ENCODE data around the gene SBK3. TPM values are rescaled to one million over a fixed set of nuclear protein-coding genes. Genes with fewer than 3 reads are reported as not detected.
A peak's percentile ranks its signal among the peaks of the same experiment; 100 is the strongest.

SBK3 gene
- total RNA-seq, 1 experiment from 2014 or later: 0.87 TPM

DNA sequence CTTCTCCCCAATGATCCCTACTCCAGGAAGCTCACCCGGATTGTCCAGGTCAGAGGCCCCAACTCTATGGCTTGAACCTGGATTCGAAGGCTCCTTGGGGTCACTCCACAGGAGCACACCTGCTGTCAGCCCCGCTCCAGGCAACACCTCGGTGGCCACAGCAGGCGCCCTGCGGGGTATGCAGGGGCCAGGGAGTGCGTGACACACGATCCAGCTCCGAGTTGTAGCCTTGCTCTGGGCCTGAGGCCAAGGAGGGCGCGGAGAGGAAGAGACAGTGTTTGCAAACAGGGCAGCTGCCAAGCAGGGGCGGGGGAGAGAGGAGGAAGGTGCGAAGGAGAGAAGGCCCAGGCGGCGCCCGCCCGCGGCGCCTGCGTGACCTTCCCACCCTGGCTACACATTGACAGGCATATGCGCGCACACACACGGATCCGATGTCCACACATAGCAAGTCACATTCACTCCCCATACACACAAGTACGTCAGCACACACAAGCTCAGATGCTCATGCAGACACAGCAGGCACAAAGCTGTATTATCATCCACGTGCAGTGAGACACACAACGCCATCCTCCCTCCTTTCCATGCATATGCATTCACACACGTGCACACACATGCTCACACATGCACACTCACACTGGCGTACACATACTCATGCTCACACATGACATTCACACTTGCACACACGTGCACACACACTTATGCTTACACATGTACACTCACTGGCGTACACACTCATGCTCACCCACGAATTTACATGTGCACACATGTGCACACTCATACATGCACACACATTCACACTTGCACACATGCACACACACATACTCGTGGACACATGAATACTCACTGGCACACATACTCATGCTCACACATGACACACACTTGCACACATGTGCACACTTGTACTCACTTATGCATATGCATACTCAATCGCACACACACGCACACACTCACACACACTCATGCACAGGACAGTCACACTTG, 18.8 kb downstream of the SBK3 start:
- DNase-seq: peak; percentile 95 to 97
- Histone ChIP-seq H3K9me3 (replicated peaks) (no peaks in the 10 kb centered on the region), H3K4me3 (no peak overlapping the region; the same call in 1 of the 2 replicates), H3K27ac (peak overlapping the region; percentile 63), H3K27me3 (no peaks in the 10 kb centered on the region), H3K4me1 (peaks cover 33% of the 10 kb centered on the region), H3K36me3 (no peaks in the 10 kb centered on the region)

DNA sequence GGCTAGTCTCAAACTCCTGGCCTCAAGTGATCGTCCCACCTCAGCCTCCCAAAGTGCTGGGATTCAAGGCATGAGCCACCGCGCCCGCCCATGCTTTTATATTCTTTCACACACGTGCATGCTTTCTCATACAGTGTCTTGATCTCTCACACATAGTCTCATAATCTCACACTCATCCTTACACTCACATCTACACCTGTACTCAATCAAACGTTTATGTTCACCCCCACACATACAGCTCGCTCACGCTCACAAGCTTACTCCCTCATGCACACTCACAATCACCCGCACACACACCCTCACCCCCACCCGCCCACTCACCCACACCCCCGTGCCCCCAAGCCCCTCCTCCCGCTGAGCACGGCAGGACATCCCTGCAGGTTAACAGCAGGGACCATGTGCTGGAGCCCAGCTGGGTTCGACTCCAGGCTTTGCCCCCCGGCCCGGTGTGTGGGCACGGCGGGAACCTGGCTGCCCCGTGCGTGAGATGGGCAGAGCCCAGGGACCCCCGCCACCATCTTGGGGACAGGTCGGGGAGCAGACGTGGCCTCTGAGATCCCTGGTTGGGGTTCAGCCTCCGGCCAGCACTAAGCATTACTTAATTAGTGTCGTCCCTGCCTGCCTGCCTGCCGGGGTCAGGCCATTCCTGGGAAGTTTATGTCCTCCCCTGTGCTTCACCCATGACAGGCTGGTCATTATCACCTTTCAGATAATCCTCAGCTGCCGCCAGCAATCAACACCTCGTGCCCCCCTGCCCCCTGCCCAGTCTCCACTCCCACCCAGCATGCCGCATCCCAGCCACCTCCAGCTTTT, 19.8 kb downstream of the SBK3 start:
- Histone ChIP-seq H3K36me3 (no peaks in the 10 kb centered on the region), H3K27ac (peak overlapping the region; percentile 63), H3K4me3 (peak overlapping the region; percentile 27), H3K27me3 (no peaks in the 10 kb centered on the region), H3K9me3 (replicated peaks) (no peaks in the 10 kb centered on the region), H3K4me1 (peaks cover 37% of the 10 kb centered on the region)
- DNase-seq: peak; percentile 77 to 80

GRCh38 chr19:55520691-55521292, 24.6 kb downstream of the SBK3 start:
- Histone ChIP-seq H3K4me3 (no peak overlapping the region), H3K27me3 (no peaks in the 10 kb centered on the region), H3K9me3 (replicated peaks) (no peaks in the 10 kb centered on the region), H3K36me3 (no peaks in the 10 kb centered on the region), H3K4me1 (peaks cover 14% of the 10 kb centered on the region), H3K27ac (no peak overlapping the region)
- DNase-seq: no peak

DNA sequence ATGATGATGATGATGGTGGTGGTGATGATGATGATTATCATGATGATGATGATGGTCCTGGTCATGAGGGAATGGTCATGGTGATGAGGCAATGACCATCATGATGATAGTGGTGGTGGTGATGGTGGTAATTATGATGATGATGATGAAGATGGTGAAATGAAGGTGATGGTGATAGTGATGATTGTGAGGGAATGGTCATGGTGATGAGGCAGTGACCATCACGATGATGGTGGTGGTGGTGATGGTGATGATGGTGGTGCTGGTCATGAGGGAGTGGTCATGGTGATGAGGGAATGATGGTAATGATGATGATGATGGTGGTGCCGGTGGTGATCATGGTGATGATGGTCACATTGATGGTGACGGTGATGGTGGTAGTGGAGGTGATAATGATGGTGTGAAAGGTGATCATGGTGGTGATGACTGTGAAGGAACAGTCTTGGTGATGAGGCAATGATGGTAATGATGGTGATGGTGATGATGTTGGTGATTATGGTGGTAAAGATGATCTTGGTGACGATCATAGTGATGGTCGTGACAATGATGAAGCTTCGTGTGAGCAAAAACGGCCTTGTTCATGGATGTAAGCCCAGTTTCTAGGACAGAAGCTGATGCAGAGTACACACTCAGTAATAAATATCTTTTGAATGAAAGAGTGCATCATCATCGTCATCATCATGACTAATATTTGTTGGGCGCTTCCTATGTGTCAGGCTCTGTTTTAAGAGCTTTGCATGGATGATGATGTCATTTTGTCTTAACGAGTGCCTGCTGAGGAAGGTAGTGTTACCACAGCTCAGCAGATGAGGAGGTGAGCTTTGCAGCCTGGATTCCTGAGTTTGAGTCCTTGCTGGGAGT, 25.7 kb downstream of the SBK3 start:
- H3K9me3 ChIP-seq (replicated peaks): no peaks in the 10 kb centered on the region
- H3K27me3 ChIP-seq: no peaks in the 10 kb centered on the region
- no peak for DNase-seq
- no peak overlapping the region for H3K4me3 ChIP-seq
- no peak overlapping the region for H3K27ac ChIP-seq
- H3K36me3 ChIP-seq: no peaks in the 10 kb centered on the region
- H3K4me1 ChIP-seq: peaks cover 11% of the 10 kb centered on the region

GRCh38 chr19:55516878-55517620, 28.3 kb downstream of the SBK3 start:
- H3K36me3 ChIP-seq: no peaks in the 10 kb centered on the region
- H3K27me3 ChIP-seq: no peaks in the 10 kb centered on the region
- H3K9me3 ChIP-seq (replicated peaks): no peaks in the 10 kb centered on the region
- H3K27ac ChIP-seq: no peak overlapping the region
- no peak overlapping the region for H3K4me3 ChIP-seq
- peak; percentile 94 for DNase-seq
- H3K4me1 ChIP-seq: peaks cover 15% of the 10 kb centered on the region

DNA sequence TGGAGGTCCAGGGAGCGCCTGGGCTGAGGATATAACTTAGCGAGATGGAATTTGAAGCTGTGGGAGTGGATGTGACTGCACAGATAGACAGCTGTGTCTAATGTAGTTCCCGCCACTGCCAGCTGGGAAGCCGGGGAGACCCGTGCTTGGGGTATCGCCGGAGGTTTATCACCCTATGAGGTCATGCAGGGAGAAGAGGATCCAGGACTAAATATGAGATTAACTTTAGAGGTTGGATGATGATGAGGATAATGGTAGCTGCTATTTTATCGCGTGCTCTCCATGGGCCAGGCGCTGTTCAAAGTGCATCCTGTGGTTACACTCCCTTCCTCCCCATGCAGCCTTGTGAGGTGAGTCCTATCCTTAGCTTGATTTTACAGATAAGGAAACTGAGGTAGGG, 37.2 kb downstream of the SBK3 start:
- Histone ChIP-seq H3K27ac (peak overlapping the region; percentile 60), H3K36me3 (no peaks in the 10 kb centered on the region), H3K4me3 (no peak overlapping the region), H3K4me1 (peaks cover 35% of the 10 kb centered on the region), H3K27me3 (no peaks in the 10 kb centered on the region), H3K9me3 (replicated peaks) (no peaks in the 10 kb centered on the region)
- peak; percentile 85 to 88 for DNase-seq

DNA sequence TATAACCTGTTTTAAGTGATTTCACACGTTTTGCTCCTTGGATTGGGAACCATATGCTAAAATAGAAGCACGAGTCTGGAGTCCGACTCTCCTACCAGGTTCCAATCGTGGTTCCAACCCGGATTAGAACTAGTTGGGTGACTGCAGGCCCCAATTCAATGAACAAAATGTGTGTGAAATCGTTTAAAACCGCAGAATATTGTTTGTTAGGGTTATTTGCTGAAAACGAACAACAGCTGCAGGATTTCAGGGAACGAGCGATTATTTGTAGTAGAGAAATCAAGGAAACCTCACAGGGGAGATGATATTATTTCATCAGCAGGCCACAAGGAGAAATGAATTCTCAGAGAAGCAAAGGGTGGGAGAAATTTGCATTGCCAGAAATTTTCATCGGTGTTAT, 40.4 kb downstream of the SBK3 start:
- H3K4me1 ChIP-seq: peaks cover 38% of the 10 kb centered on the region
- no peaks in the 10 kb centered on the region for H3K27me3 ChIP-seq
- peak; percentile 62 to 87 for DNase-seq
- no peaks in the 10 kb centered on the region for H3K36me3 ChIP-seq
- H3K27ac ChIP-seq: peak overlapping the region; percentile 73
- no peaks in the 10 kb centered on the region for H3K9me3 ChIP-seq (replicated peaks)
- no peak overlapping the region for H3K4me3 ChIP-seq

DNA sequence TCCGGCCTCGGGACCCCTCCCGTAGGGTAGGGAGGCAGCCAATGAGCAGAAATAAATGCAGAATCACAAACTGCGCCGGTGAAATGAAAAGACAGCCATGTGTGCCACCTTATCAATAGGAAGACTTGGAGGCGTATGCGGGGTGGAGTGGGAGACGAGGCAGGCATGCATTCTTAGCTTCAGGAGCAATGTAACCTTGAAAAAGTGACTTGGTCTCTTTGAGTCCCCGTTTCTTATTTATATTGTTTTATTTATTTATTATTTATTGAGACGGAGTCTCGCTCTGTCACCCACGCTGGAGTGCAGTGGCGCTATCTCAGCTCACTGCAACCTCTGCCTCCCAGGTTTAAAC, 41.1 kb downstream of the SBK3 start:
- H3K4me3 ChIP-seq: no peak overlapping the region; the same call in 1 of the 2 replicates

GRCh38 chr19:55503502-55504251, 41.7 kb downstream of the SBK3 start:
- DNase-seq: peak; percentile 86 to 90
- peak overlapping the region; percentile 73 for H3K27ac ChIP-seq

More for the DNA sequence above, 41.1 kb downstream of the SBK3 start:
- Histone ChIP-seq H3K9me3 (replicated peaks) (no peaks in the 10 kb centered on the region), H3K4me1 (peaks cover 38% of the 10 kb centered on the region), H3K27me3 (no peaks in the 10 kb centered on the region), H3K36me3 (no peaks in the 10 kb centered on the region), H3K27ac (peak overlapping the region; percentile 73)
- DNase-seq: no peak

DNA sequence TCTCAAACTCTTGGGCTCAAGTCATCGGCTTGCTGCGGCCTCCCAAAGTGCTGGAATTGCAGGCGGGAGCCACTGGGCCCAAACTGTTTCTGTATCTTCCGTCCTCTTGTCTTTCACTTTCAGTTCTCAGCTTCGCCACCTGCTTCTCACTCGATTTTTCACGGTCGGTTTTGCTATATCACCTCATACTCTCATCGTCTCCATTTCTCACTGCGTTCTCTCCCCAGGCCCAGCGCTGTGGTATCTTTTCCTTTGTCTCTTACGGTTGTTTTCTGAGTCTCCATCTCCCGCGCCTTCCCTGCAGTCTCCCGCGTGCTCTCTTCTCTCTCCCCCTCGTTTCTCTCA, 42.2 kb downstream of the SBK3 start:
- H3K27ac ChIP-seq: peak overlapping the region; percentile 73
- peaks cover 42% of the 10 kb centered on the region for H3K4me1 ChIP-seq
- no peaks in the 10 kb centered on the region for H3K27me3 ChIP-seq
- peak in 1 of 2 experiments; percentile 72 for DNase-seq
- no peaks in the 10 kb centered on the region for H3K9me3 ChIP-seq (replicated peaks)
- H3K36me3 ChIP-seq: no peaks in the 10 kb centered on the region
- no peak overlapping the region for H3K4me3 ChIP-seq

More at GRCh38 chr19:55503502-55504251, 41.7 kb downstream of the SBK3 start:
- Histone ChIP-seq H3K4me1 (peaks cover 40% of the 10 kb centered on the region), H3K36me3 (no peaks in the 10 kb centered on the region), H3K27me3 (no peaks in the 10 kb centered on the region), H3K4me3 (peak overlapping the region; percentile 37), H3K9me3 (replicated peaks) (no peaks in the 10 kb centered on the region)

- H3K27me3 ChIP-seq: no peaks in the 10 kb centered on the region
- H3K27ac ChIP-seq: peak overlapping the region; percentile 73
- DNase-seq: no peak
- H3K9me3 ChIP-seq (replicated peaks): no peaks in the 10 kb centered on the region
- peaks cover 37% of the 10 kb centered on the region for H3K4me1 ChIP-seq
- H3K36me3 ChIP-seq: no peaks in the 10 kb centered on the region
- no peak overlapping the region for H3K4me3 ChIP-seq
Measured at GRCh38 chr19:55502197-55502952, 43.0 kb downstream of the SBK3 start.

- no peak for DNase-seq
- Histone ChIP-seq H3K27me3 (no peaks in the 10 kb centered on the region), H3K4me3 (no peak overlapping the region)
Measured at GRCh38 chr19:55500368-55500952, 44.9 kb downstream of the SBK3 start.

More at GRCh38 chr19:55500368-55500952, 44.9 kb downstream of the SBK3 start:
- Histone ChIP-seq H3K36me3 (no peaks in the 10 kb centered on the region), H3K4me1 (peaks cover 45% of the 10 kb centered on the region), H3K27ac (no peak overlapping the region), H3K9me3 (replicated peaks) (no peaks in the 10 kb centered on the region)
